Effector memory CD8-positive, alpha-beta T cell (primary cell): Measurements from ENCODE around the gene CRELD1.
"Not testable (repeated sequence)": the region's sequence is repeated elsewhere in the genome, so short reads cannot be mapped to it uniquely, and the experiment has no call there.

ENCODE experiments used
- ATAC-seq: fragments of 150-1000 bp; cut with Tn5 transposase; replicated peaks from 2 replicates; pipeline ENCODE4 v1.10.0; 2021; ENCODE audit warnings: mild to moderate bottlenecking, moderate library complexity
- DNase-seq, 3 experiments: peaks; one replicate each; pipeline ENCODE4 v3.0.0; 2021
- H3K27ac Mint-ChIP-seq, 2 donors: one replicate each; pipeline ENCODE4 v1.8.0; 2022; ENCODE audit warnings: mild to moderate bottlenecking in 2 of 2, mixed read lengths in 2 of 2, moderate library complexity in 2 of 2
- H3K27me3 Mint-ChIP-seq, 2 donors: one replicate each; pipeline ENCODE4 v1.8.0; 2022; ENCODE audit warnings: mixed read lengths in 2 of 2
- H3K36me3 Mint-ChIP-seq: one replicate; pipeline ENCODE4 v1.8.0; 2022; ENCODE audit warnings: mild to moderate bottlenecking, moderate library complexity, mixed read lengths; ENCODE audit not compliant: insufficient read depth
- H3K4me1 Mint-ChIP-seq, 2 donors: one replicate each; pipeline ENCODE4 v1.8.0; 2022; ENCODE audit warnings: low read depth in 2 of 2, mixed read lengths in 2 of 2
- H3K4me3 Mint-ChIP-seq, 2 donors: one replicate each; pipeline ENCODE4 v1.8.0; 2022; ENCODE audit warnings: mild to moderate bottlenecking in 2 of 2, mixed read lengths in 2 of 2, moderate library complexity in 2 of 2
- H3K9me3 Mint-ChIP-seq, 2 donors: one replicate each; pipeline ENCODE4 v1.8.0; 2022; ENCODE audit warnings: mixed read lengths in 2 of 2
- total RNA-seq, 9 experiments: gene quantifications; one replicate each; lab custom pipeline; 2026; lab: John Stamatoyannopoulos, UW

The CRELD1 gene, protein sequence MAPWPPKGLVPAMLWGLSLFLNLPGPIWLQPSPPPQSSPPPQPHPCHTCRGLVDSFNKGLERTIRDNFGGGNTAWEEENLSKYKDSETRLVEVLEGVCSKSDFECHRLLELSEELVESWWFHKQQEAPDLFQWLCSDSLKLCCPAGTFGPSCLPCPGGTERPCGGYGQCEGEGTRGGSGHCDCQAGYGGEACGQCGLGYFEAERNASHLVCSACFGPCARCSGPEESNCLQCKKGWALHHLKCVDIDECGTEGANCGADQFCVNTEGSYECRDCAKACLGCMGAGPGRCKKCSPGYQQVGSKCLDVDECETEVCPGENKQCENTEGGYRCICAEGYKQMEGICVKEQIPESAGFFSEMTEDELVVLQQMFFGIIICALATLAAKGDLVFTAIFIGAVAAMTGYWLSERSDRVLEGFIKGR
- 3.8 to 14.1 (median 7.9) reads per million in 9 experiments for total RNA-seq

- ATAC-seq: peak; percentile 78
- DNase-seq: peak; percentile 97 to 98 (median 98)
- peak within 1 kb of the TSS; percentile 94 to 97 for H3K4me3 Mint-ChIP-seq
- H3K36me3 Mint-ChIP-seq: peaks cover 25% of the 10 kb centered on the region
- peaks cover 30 to 36% of the 10 kb centered on the region in 2 donors for H3K4me1 Mint-ChIP-seq
- H3K9me3 Mint-ChIP-seq: no peaks in the 10 kb centered on the region
- H3K27ac Mint-ChIP-seq: peak within 1 kb of the TSS; percentile 98 to 100
- H3K27me3 Mint-ChIP-seq: no peaks in the 10 kb centered on the region
These were observed at the start of gene CRELD1 for GRCh38 chr3:9933561-9934234. CRELD1 (plus strand) TSS chr3:9933834; CDS start chr3:9934439, 605 bp downstream.

DNA sequence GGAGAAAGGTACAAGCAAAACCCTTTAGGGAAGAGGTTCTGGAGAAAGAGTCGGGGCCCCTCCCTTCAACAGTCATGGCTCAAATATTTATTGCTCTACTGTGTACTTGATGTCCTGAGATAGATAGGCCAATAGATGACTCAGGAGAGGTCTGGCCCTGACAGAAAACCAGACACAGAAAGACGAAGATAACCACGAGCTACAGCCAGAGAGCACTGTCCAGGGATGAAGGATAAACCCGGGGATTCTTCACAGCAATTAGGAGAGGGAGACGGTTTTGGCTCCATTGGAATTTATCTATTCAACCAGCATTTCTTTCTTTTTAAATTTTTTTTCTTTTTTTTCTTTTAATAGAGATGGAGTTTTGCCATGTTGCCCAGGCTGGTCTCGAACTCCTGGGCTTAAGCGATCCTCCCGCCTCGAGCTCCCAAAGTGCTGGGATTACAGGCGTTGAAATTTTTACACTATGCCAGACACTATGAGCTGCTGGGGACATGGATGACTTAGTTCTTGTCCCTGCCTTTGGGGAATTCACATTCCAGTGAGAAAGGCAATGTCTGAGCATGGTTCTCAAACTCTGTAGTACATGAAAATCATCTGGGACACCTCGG lies 49.0 kb upstream of the CRELD1 start:
- Mint-ChIP-seq H3K4me3 (no peak overlapping the region), H3K4me1 (no peaks in the 10 kb centered on the region), H3K27ac (no peak overlapping the region), H3K27me3 (peaks cover 7 to 14% of the 10 kb centered on the region in 2 donors), H3K36me3 (peaks cover 10% of the 10 kb centered on the region), H3K9me3 (no peaks in the 10 kb centered on the region)
- DNase-seq (no peak), ATAC-seq (no peak)

- Mint-ChIP-seq H3K27ac (no peak overlapping the region), H3K27me3 (peaks cover 7 to 9% of the 10 kb centered on the region in 2 donors), H3K4me1 (peaks cover 4% of the 10 kb centered on the region in 2 donors)
These were observed 47.3 kb upstream of the CRELD1 start for GRCh38 chr3:9886328-9886727.

GRCh38 chr3:9887480-9887879 lies 46.2 kb upstream of the CRELD1 start:
- Mint-ChIP-seq H3K27me3 (peaks cover 7 to 9% of the 10 kb centered on the region in 2 donors), H3K4me3 (no peak overlapping the region), H3K27ac (no peak overlapping the region), H3K36me3 (peaks cover 22% of the 10 kb centered on the region), H3K9me3 (no peaks in the 10 kb centered on the region), H3K4me1 (peaks cover 9 to 12% of the 10 kb centered on the region in 2 donors)
- DNase-seq: no peak
- no peak for ATAC-seq

More at GRCh38 chr3:9886328-9886727, 47.3 kb upstream of the CRELD1 start:
- H3K4me3 Mint-ChIP-seq: no peak overlapping the region
- DNase-seq: no peak
- no peaks in the 10 kb centered on the region for H3K9me3 Mint-ChIP-seq
- no peak for ATAC-seq
- H3K36me3 Mint-ChIP-seq: peaks cover 22% of the 10 kb centered on the region

DNA sequence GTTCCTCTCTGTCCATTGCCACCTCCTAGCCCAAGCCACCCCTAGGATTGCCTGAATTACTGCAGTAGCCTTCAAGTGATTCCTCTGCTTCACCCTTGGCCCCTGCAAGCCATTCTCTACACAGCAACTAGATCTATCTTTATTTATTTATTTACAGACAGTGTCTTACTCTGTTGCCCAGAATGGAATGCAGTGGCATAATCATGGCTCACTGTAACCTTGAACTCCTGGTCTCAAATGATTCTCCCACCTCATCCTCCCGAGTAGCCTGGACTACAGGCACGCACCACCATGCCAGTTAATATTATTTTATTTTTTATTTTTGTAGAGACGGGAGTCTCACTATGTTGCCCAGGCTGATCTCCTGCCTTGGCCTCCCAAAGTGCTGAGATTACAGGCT lies 45.1 kb upstream of the CRELD1 start:
- DNase-seq (no peak), ATAC-seq (no peak)
- H3K4me3 Mint-ChIP-seq: no peak overlapping the region
- H3K27ac Mint-ChIP-seq: peak overlapping the region; percentile 99
- H3K9me3 Mint-ChIP-seq: no peaks in the 10 kb centered on the region
- H3K27me3 Mint-ChIP-seq: peaks cover 7 to 9% of the 10 kb centered on the region in 2 donors
- peaks cover 24% of the 10 kb centered on the region for H3K36me3 Mint-ChIP-seq
- peaks cover 16 to 20% of the 10 kb centered on the region in 2 donors for H3K4me1 Mint-ChIP-seq

DNA sequence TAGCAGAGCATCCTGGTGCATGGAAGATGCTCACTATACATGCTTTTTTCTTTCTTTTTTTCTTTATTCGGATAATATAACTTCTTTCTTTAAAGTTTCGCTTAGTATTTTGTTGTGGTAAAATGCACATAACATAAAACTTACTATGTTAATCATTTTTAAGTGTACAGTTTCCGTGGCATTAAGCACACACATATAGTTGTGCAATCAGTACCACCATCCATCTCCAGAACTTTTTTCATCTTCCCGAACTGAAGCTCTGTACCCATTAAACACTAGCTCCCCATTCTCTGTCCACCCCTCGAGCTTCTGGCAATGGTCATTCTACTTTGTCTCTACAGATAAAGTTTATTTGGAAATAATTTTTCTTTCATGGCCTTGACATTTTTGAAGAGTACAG lies 44.2 kb upstream of the CRELD1 start:
- no peaks in the 10 kb centered on the region for H3K9me3 Mint-ChIP-seq
- peak overlapping the region in 1 of 2 donors; percentile 99 for H3K4me3 Mint-ChIP-seq
- peaks cover 24% of the 10 kb centered on the region for H3K36me3 Mint-ChIP-seq
- H3K4me1 Mint-ChIP-seq: peaks cover 19 to 27% of the 10 kb centered on the region in 2 donors
- ATAC-seq (no peak), DNase-seq (no peak)
- H3K27me3 Mint-ChIP-seq: peaks cover 3% of the 10 kb centered on the region in 2 donors
- peak overlapping the region; percentile 99 for H3K27ac Mint-ChIP-seq

DNA sequence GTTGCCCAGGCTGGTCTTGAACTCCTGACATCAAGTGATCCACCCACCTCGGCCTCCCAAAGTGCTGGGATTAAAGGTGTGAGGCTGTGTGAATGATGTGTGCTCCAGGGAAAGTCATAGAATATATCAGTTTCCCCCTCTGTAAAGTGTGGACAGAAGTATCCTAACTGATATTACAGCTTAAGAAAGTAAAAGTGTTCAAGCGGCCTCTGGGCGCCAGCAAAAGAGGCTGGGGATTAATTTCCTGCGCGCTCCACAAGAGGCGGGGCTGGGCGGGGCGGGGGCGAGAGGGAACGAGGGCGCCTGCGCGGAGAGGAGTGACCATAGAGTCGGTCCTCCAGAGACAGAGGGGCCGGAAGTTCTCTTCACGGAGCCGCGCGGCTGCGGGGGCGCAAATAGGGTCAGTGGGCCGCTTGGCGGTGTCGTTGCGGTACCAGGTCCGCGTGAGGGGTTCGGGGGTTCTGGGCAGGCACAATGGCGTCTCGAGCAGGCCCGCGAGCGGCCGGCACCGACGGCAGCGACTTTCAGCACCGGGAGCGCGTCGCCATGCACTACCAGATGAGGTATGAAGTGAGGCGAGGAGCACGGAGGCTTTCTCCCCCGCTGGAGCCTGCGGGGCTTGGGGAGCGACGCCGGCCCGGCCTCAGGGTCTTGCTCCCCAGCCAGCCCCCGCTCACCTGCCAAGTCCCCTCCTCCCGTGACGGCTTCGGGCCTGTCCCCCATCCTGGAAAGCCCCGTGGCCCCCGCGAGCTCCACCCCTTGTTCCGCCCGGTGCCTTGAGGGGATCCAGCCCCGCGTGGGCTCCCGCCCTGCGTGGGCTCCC lies 43.2 kb upstream of the CRELD1 start, which contains the start of gene JAGN1:
JAGN1 (plus strand) TSS at position 362 of the 823 bp plus-strand sequence; CDS start at position 475, 113 bp downstream.
- peak; percentile 92 for ATAC-seq

DNA sequence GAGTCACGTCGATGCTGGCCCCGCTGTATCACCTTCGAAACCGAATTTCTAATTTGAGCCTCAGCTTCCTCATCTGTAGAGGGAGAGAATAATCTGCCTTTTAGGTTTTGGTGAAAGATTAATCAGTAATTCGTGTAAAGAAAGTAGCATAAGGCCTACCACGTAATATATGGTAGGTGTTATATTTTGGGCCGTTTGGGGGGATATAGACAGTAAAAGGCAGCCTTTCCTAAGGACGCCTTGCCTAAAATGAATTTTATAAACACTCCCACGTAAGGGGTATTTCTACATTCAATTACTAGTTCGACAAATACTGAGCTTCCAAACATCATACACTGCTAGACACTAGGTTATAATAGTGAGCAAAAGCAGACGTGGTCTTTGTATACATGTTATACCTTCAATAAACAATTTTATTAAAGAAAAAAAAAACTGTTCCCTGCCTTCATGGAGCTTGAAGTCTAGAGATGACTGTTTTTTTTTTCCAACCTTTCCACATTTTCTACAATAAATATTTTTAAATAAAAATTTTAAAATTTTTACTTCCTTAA lies 42.5 kb upstream of the CRELD1 start:
- H3K27ac Mint-ChIP-seq: peak overlapping the region; percentile 99
- H3K4me1 Mint-ChIP-seq: peaks cover 28 to 33% of the 10 kb centered on the region in 2 donors
- peak overlapping the region; percentile 97 to 99 for H3K4me3 Mint-ChIP-seq
- H3K36me3 Mint-ChIP-seq: peaks cover 28% of the 10 kb centered on the region
- no peak for DNase-seq
- ATAC-seq: no peak
- H3K9me3 Mint-ChIP-seq: no peaks in the 10 kb centered on the region
- no peaks in the 10 kb centered on the region for H3K27me3 Mint-ChIP-seq

More for the DNA sequence above, 43.2 kb upstream of the CRELD1 start, which contains the start of gene JAGN1:
- Mint-ChIP-seq H3K4me3 (peak within 1 kb of the TSS; percentile 97 to 99), H3K36me3 (peaks cover 28% of the 10 kb centered on the region), H3K27ac (peak within 1 kb of the TSS; percentile 99), H3K9me3 (no peaks in the 10 kb centered on the region), H3K4me1 (peaks cover 24 to 33% of the 10 kb centered on the region in 2 donors), H3K27me3 (no peaks in the 10 kb centered on the region)
- DNase-seq: peak; percentile 87 to 89 (median 88)

GRCh38 chr3:9893739-9894138 lies 39.9 kb upstream of the CRELD1 start:
- H3K4me1 Mint-ChIP-seq: peaks cover 33 to 42% of the 10 kb centered on the region in 2 donors
- H3K36me3 Mint-ChIP-seq: peaks cover 28% of the 10 kb centered on the region
- no peaks in the 10 kb centered on the region for H3K9me3 Mint-ChIP-seq
- DNase-seq (no peak), ATAC-seq (no peak)
- H3K4me3 Mint-ChIP-seq: no peak overlapping the region
- no peaks in the 10 kb centered on the region for H3K27me3 Mint-ChIP-seq
- peak overlapping the region in 1 of 2 donors; percentile 66 for H3K27ac Mint-ChIP-seq

DNA sequence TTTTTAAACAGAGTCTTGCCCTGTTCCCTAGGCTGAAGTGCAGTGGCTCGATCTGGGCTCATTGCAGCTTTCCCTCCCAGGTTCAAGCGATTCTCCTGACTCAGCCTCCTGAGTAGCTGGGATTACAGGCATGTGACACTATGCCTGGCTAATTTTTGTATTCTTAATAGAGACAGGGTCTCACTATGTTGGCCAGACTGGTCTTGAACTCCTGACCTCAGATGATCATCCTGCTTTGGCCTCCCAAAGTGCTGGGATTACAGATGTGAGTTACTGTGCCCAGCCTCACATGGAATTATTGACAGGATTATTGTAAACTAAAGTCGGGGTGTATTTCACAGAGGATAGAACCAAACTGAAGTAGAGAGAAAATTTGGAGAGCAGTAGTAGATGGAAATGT lies 37.9 kb upstream of the CRELD1 start:
- H3K4me3 Mint-ChIP-seq, ATAC-seq, H3K27ac Mint-ChIP-seq, DNase-seq, H3K27me3 Mint-ChIP-seq, H3K9me3 Mint-ChIP-seq: not testable (repeated sequence)
- H3K36me3 Mint-ChIP-seq: peaks cover 16% of the 10 kb centered on the region
- peaks cover 33 to 42% of the 10 kb centered on the region in 2 donors for H3K4me1 Mint-ChIP-seq

GRCh38 chr3:9896755-9897407 lies 36.8 kb upstream of the CRELD1 start:
- ATAC-seq, H3K27me3 Mint-ChIP-seq, H3K4me3 Mint-ChIP-seq, DNase-seq, H3K36me3 Mint-ChIP-seq, H3K9me3 Mint-ChIP-seq: not testable (repeated sequence)
- Mint-ChIP-seq H3K4me1 (peaks cover 32 to 39% of the 10 kb centered on the region in 2 donors), H3K27ac (peak overlapping the region; percentile 5 to 57)
